LNCAP (cell line): Measurements from ENCODE around the gene CDKL1.

Experiments used
- TF ChIP-seq, protein P1 (sequence below): fragments of 450-650 bp; IDR thresholded peaks from 2 replicates; pipeline ENCODE4 v1.5.1; 2017; ENCODE audit warnings: mild to moderate bottlenecking

The CDKL1 gene

DNA sequence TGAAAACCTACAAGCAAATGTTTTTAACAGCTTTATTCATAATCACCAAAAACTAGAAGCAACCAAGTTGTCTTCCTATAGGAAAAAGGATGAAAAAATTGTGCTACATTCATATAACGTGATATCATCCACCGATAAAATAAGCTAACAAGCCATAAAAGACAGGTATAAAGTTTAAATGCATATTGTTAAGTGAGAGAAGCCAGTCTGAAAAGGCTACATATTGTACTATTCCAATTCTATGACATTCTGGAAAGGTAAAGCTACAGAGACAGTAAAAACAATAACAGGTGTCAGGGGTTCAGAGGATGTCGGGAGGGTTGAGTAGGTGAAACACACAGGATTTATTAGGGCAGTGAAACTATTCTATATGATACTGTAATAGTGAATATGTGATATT lies 22.7 kb downstream of the CDKL1 start:
- TF ChIP-seq, protein P1, sequence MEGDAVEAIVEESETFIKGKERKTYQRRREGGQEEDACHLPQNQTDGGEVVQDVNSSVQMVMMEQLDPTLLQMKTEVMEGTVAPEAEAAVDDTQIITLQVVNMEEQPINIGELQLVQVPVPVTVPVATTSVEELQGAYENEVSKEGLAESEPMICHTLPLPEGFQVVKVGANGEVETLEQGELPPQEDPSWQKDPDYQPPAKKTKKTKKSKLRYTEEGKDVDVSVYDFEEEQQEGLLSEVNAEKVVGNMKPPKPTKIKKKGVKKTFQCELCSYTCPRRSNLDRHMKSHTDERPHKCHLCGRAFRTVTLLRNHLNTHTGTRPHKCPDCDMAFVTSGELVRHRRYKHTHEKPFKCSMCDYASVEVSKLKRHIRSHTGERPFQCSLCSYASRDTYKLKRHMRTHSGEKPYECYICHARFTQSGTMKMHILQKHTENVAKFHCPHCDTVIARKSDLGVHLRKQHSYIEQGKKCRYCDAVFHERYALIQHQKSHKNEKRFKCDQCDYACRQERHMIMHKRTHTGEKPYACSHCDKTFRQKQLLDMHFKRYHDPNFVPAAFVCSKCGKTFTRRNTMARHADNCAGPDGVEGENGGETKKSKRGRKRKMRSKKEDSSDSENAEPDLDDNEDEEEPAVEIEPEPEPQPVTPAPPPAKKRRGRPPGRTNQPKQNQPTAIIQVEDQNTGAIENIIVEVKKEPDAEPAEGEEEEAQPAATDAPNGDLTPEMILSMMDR, result no peak

DNA sequence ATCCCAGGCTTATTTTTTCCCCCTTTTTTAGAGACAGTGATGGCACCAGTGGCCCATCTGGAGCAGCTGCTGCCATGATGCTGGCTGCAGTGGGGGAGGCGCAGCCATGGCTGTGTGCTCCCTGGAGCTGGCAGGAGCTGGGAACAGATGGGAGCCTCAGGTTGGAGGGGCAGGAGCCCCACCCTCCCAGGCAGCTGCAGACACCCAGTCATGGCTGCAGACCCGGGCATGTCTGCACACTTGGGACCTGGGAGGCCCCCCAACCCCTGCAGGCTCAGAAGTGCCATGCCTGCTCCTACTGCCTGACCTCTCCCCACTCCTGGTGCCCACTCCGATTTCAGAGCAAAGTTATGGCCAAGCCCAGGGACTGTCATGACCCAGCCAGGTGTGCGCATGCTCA lies 25.1 kb downstream of the CDKL1 start:
- TF ChIP-seq, protein P1, result no peak

DNA sequence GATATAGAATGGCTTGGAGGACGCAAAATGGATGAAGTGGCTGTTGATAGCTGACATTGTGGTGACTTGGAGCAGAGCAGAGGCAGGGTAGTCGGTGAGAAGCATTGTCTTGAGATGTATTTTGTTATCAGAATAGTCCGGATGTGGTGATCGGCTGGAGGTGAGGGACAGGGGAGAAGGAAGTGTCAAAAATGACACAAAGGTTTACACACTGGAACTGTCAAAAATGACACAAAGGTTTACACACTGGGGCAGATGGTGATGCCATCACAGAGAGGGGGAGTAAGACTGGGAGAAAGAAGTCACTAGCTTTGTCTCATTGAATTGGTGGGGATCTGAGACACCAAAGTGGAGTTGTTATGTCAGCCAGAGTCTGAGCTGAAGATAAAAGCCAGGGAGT lies 30.1 kb downstream of the CDKL1 start:
- TF ChIP-seq, protein P1, result no peak

DNA sequence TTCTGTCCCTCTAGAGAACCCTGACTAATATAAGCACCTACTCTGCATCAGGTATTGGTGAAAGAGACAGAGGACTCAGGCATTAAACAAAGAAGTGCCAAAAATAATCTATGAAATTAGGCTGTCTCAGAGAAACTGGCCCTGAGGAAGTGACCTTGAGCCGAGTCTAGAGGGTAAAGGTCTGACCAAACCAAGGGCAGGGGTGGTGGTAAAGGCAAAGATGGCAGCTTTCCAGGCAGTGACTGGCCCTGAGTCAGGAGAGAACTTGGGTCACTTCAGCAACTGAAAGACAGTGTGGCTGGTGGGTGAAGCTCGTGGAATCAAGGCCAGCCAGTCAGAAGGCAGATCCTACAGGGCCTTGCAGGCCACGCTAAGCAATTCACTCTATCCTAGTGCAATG lies 30.6 kb downstream of the CDKL1 start:
- TF ChIP-seq, protein P1, result no peak

DNA sequence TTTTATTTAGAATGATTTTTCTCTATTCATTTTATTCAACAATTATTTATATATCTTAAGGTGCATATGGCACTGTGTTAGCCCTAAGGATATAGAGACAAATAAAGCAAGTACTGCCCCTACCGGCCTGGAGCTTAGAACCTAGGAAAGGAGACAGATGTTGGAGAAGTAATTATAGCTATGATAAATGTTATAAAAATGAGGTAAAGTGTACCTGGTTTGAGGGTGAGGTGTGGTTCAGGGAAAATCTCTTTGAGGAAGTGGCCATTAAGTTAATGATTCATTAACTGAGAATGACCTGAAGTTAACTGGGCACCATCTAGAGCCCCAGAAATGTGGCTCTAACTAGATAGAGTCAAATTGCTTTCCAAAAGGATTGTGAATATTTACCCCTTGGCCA lies 31.9 kb downstream of the CDKL1 start:
- TF ChIP-seq, protein P1, result no peak

DNA sequence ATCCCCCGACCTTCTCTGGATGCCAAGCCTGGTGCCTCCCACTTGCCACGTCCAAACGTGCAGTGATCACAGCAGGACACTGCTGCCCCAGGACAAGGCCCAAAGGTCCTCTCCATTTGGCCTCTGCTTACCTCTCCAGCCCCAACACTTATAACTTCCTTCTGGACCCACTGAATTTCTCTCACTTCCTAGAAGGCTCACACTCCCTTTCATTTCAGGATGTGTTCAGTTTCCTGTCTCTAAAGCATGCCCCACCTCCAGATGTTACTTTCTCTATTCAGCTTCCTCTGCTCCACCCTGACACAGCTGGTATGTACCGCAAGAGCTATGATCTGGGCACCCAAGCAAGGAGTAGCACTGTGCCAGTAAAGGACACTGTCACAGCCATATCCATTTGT lies 33.0 kb downstream of the CDKL1 start:
- TF ChIP-seq, protein P1, result no peak

DNA sequence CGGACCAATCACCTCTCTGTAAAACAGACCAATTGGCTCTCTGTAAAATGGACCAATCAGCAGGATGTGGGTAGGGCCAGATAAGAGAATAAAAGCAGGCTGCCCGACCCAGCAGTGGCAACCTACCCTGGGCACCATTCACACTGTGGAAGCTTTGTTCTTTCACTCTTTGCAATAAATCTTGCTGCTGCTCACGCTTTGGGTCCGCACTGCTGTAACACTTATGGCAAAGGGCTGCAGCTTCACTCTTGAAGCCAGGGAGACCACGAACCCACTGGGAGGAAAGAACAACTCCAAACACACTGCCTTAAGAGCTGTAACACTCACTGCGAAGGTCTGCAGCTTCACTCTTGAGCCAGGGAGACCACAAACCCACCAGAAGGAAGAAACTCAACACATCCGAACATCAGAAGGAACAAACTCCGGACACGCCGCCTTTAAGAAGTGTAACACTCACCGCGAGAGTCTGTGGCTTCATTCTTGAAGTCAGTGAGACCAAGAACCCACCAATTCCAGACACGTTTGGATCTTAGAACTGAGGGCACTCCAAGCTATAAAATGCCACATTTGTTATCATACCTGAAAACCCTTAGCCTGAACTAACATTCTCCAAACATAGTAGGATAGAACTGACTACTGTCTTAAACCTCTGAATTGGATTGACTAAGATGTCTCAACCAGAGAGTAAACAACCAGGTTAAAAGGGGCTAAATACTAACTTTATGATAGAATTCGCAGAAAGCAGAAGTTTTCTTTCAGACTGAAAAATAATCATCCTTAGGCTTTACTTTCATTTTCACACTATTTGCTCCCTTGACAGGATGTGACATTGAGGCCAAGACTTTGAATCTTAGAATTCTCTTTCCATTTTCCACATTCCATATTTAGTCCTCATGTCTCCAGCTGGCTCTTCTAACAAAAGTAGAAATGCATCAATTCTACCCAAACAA lies 33.6 kb downstream of the CDKL1 start:
- TF ChIP-seq, protein P1, result no peak
